Fibroblast of gingiva (primary cell): Measurements from ENCODE around the gene BEGAIN.

Source experiments
- DNase-seq: peaks from one replicate; pipeline ENCODE4 v3.0.0-alpha.2; 2011; ENCODE audit warnings: low read depth

Gene BEGAIN

GRCh38 chr14:100615736-100616695 is 28.8 kb upstream of the BEGAIN start:
- no peak for DNase-seq

- no peak for DNase-seq
Observed at GRCh38 chr14:100614803-100615202, 27.6 kb upstream of the BEGAIN start.

- no peak for DNase-seq
Observed at GRCh38 chr14:100612986-100613385, 25.8 kb upstream of the BEGAIN start.

GRCh38 chr14:100611811-100612480 is 24.7 kb upstream of the BEGAIN start:
- no peak for DNase-seq

- DNase-seq, result no peak
Observed at GRCh38 chr14:100610511-100611217, 23.4 kb upstream of the BEGAIN start.

GRCh38 chr14:100609941-100610391 is 22.7 kb upstream of the BEGAIN start:
- no peak for DNase-seq

- DNase-seq, result no peak
Observed at GRCh38 chr14:100609331-100609870, 22.2 kb upstream of the BEGAIN start.

- DNase-seq, result no peak
Observed at GRCh38 chr14:100608586-100609330, 21.5 kb upstream of the BEGAIN start.

- no peak for DNase-seq
Observed at GRCh38 chr14:100608064-100608463, 20.8 kb upstream of the BEGAIN start.

GRCh38 chr14:100607611-100607956 is 20.4 kb upstream of the BEGAIN start:
- DNase-seq, result no peak

GRCh38 chr14:100606687-100607610 is 19.7 kb upstream of the BEGAIN start:
- DNase-seq, result no peak

GRCh38 chr14:100605706-100606686 is 18.8 kb upstream of the BEGAIN start:
- DNase-seq, result no peak

GRCh38 chr14:100605230-100605629 is 18.0 kb upstream of the BEGAIN start:
- no peak for DNase-seq

- DNase-seq, result no peak
Observed at GRCh38 chr14:100604709-100605108, 17.5 kb upstream of the BEGAIN start.

- DNase-seq, result no peak
Observed at GRCh38 chr14:100604121-100604501, 16.9 kb upstream of the BEGAIN start.

GRCh38 chr14:100603341-100604120 is 16.3 kb upstream of the BEGAIN start:
- no peak for DNase-seq

GRCh38 chr14:100602621-100603230 is 15.5 kb upstream of the BEGAIN start:
- DNase-seq, result no peak

GRCh38 chr14:100601914-100602313 is 14.7 kb upstream of the BEGAIN start:
- DNase-seq, result no peak
